GM18520 (cell line): ENCODE measurements around the gene PLAAT3.
"Not testable (repeated sequence)": the region's sequence is repeated elsewhere in the genome, so short reads cannot be mapped to it uniquely, and the experiment has no call there.

Source experiments
- ATAC-seq: cut with Tn5 transposase; IDR thresholded peaks from one replicate; pipeline ENCODE4 v1.9.1; 2021; ENCODE audit not compliant: unreplicated experiment

The PLAAT3 gene

GRCh38 chr11:63614136-63614671 lies at the start of gene PLAAT3:
Gene PLAAT3, minus strand, starts transcription at chr11:63614433. Its CDS starts 419 bp downstream, at chr11:63614014.
- no peak for ATAC-seq

- ATAC-seq: no peak
Measured at GRCh38 chr11:63663809-63664208, 49.6 kb upstream of the PLAAT3 start.

GRCh38 chr11:63660972-63661371 lies 46.7 kb upstream of the PLAAT3 start:
- ATAC-seq: no peak

- ATAC-seq: no peak
Measured at GRCh38 chr11:63652671-63653070, 38.4 kb upstream of the PLAAT3 start.

- ATAC-seq: no peak
Measured at GRCh38 chr11:63643205-63643604, 29.0 kb upstream of the PLAAT3 start.

DNA sequence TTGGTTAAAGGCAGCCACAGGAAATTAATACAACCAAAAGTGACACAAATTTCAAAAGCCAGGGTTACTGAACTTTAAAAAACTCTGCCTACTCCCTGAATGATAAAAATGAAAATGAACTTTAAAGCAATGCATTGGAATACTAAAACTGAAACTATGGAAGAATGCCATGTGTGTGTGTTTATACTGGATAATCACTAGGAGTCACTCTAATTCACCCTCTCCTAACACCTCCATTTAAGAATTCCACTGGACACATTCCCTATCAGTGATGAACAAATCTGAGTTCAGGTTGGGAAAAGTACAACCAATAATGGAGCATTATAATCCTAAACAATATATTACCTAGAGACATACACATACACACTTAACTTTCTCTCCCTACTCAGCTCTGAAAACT lies 27.5 kb upstream of the PLAAT3 start:
- ATAC-seq: no peak

- no peak for ATAC-seq
Measured at GRCh38 chr11:63639199-63639832, 25.1 kb upstream of the PLAAT3 start.

DNA sequence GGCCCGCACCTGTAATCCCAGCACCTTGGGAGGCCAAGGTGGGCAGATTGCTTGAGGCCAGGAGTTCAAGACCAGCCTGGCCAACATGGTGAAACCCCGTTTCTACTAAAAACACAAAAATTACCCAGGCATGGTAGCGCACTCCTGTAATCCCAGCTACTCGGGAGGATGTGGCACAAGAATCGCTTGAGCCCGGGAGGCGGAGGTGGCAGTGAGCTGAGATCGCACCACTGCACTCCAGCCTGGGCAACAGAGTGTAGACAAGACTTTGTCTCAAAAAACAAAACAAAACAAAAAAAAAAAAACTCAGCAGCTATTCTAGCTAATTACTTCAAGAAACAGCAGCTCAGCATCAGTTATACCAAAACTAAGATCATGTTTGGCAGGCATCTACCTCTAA lies 24.2 kb upstream of the PLAAT3 start:
- ATAC-seq: not testable (repeated sequence)

DNA sequence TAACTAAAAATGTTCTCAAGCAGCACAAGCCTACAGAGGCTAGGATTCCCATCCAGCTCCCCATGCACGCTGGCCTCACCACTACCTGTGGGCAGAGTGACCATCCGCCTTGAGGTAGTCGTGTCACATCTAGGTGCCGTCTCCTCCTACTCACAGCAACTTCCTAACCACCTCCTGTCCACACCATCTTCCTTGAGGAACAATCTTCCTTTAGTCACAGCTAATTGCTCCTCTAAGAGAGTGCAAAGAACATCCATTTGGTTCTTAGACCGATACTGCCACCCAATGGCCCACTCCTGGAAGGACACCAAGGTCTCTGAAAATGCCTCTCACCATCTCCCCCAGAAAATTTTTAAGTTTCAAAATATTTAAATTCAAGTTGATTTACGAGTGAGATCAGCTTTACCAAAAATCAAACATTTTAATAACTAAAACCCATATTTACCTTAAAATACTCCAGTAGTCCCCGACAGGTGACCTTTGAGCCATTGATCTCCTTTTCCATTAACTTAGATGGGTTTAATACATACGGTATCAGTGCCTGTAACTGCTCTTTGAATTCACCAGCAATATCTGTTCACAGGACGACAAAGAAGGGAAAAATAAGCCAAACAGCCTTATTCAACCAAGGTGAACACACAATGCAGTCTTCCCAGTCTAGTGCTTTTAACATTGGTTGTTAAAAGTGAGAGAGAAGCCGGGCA lies 21.7 kb upstream of the PLAAT3 start:
- no peak for ATAC-seq

DNA sequence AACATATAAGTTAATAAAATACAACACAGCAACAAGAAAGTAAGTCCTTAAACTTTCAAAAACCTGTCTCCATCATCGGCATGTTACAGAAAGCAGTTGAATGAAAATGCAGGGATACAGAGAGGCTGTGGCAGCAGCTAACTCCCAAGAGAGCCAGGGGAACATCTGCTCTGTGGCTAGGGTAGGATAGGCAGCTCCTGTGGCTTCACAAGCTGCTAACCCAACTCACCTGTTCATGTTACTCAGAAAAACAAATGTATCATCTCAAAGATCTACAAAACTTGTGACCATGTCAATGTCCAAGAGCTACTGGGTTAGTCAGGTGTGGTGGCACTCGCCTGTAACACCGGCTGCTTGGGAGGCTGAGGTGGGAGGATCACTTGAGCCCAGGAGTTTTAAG lies 15.2 kb upstream of the PLAAT3 start:
- no peak for ATAC-seq

GRCh38 chr11:63623513-63624140 lies 9.4 kb upstream of the PLAAT3 start:
- no peak for ATAC-seq

GRCh38 chr11:63622323-63622722 lies 8.1 kb upstream of the PLAAT3 start:
- no peak for ATAC-seq

DNA sequence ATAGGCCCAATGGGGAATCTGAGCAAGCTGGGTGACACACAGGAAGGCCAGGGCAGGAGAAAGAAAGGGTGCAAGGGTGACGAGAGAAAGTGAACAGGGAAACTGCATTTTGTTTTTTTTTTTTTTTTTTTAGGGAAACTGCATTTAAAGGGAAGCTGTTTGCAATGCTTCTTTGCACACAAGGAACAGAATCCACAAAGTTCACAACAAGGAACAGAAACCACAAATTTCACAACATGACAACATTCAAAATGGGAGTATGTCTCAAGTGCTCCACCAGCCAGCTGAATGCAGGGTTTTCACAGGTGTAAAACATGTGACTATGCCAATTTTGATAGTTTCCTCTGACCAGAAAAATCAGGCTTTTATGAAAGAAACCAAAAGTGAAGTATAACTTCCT lies 6.8 kb upstream of the PLAAT3 start:
- ATAC-seq: no peak

DNA sequence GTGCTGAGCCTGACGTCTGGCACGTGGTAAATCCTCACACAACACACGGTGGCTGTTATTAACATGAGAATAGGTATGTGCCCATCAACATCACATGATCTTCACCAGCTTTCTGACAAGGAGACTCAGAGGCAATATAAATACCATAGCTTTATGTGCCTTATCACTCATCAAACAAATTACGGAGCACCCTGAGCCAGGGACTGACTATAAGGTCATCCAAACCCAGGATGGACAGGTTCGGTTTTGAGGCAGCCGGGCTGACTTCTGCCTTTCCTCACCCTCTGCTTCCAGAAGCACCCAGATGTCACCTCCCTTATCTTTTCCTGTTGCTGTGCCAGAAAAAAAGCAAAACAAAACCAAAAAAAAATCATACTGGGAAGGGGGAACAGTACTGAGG lies 5.7 kb upstream of the PLAAT3 start:
- no peak for ATAC-seq

GRCh38 chr11:63617686-63618085 lies 3.5 kb upstream of the PLAAT3 start:
- not testable (repeated sequence) for ATAC-seq

DNA sequence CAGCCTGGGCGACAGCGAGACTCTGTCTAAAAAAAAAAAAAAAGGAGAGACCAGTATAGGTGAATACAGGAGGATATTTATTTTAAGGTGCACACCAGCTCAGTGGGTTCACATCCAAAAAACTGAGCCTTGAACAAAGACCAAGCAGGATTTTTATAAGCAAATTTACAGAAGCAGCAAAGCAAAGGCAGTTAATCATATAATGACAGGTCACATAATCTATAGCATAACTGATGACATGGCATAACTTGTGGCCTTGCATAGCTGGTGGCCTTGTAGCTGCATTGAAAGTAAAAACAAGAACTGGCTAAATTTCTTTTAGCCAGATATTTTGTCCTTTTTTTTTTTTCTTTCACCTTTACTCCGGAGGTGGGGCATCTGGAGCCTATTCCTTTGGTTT lies 2.7 kb upstream of the PLAAT3 start:
- ATAC-seq: no peak

GRCh38 chr11:63613517-63614135 lies 607 bp downstream of the PLAAT3 start:
- ATAC-seq: no peak

- no peak for ATAC-seq
Measured at GRCh38 chr11:63612181-63612580, 2.1 kb downstream of the PLAAT3 start.

DNA sequence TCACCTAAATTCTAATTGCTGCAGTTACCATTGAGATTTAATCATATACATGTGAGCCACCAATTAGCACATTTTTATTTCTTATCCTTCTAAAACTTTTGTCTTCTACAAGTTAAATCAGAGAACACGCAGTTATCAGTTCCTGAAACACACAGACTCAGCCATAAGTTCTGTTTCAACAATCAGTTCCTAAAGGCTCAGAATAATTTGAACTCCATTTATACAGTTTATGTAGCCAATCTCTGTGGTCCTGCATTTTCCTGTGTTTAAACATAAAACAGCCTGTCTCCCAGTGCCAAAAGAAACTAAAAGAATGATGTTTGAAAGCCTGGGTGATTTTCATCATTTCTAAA lies 2.9 kb downstream of the PLAAT3 start:
- no peak for ATAC-seq

- ATAC-seq: no peak
Measured at GRCh38 chr11:63610604-63611394, 3.4 kb downstream of the PLAAT3 start.
